ENCODE results near the gene PIP5K1C. TPM values are rescaled to one million over a fixed set of nuclear protein-coding genes. Genes with fewer than 3 reads are reported as not detected.

PIP5K1C gene, protein sequence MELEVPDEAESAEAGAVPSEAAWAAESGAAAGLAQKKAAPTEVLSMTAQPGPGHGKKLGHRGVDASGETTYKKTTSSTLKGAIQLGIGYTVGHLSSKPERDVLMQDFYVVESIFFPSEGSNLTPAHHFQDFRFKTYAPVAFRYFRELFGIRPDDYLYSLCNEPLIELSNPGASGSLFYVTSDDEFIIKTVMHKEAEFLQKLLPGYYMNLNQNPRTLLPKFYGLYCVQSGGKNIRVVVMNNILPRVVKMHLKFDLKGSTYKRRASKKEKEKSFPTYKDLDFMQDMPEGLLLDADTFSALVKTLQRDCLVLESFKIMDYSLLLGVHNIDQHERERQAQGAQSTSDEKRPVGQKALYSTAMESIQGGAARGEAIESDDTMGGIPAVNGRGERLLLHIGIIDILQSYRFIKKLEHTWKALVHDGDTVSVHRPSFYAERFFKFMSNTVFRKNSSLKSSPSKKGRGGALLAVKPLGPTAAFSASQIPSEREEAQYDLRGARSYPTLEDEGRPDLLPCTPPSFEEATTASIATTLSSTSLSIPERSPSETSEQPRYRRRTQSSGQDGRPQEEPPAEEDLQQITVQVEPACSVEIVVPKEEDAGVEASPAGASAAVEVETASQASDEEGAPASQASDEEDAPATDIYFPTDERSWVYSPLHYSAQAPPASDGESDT
- 21.0 and 24.4 TPM in 2 replicates for total RNA-seq

DNA sequence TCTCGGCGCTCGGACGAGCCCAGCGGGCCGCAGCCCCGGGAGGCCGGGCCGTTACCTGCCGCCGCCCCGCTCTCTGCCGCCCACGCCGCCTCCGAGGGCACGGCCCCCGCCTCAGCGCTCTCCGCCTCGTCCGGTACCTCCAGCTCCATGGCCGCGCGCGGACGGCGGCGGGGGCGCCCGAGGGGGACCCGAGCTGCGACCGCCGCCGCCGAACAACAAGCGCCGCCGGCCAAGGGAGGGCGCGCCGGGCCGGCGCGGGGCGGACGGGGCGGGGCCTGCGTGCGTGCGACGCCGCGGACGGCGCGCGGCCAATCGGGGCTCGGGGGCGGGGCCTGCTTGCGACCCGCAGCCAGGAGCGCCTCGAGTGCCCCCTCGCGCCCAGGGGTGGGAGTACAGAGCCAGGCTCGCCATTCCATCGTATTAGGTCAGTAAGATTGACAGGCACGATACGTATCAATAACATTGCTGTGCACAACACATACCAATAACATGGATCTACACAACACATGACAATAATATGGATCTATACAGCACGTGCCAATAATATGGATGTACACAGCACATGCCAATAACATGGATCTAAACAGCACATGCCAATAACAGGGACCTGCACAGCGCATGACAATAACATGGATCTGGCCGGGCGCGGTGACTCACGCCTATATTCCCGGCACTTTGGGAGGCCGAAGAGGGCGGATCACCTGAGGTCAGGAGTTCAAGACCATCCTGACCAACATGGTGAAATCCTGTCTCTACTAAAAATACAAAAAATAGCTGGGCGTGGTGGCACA is at the start of gene PIP5K1C:
TSS of gene PIP5K1C (minus strand) at position 227 of the 791 bp plus-strand sequence. CDS start at position 149, 78 bp downstream.

DNA sequence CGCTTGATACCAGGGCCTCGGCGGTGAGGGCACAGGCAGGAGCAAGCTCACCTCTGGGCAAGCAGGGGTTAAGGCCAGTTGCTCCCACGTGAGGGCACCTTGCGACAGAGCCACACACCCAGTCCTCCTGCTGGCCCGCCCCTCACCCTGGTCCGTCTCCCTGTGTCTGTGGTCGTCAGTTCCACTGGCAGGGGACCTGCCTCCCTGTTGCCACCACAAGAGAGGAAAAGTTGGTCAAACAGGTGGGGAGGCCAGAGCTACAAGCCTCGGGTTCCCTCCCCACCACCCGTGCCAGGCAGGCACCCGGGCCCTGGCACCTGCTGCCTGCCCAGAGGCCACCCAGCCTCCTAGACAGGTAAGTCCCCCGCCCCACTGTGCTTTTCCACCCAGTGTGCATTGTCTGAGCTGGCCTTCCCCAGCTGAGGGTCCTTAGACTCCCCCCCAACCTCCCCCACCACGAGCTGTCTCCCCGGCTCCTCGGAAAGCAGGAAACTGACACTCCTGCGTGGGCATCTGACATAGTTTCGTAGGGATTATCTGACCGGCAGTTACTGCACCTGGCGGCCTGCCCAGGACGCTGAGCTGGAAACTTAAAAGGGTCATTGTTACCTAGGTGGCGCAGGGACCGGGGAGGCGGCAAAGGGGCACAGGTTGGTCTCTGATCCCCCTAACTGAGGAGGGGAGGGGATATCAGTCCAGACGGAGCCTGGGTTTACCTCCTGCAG is 8.1 kb upstream of the PIP5K1C start, which contains the start of gene TJP3:
TSS of gene TJP3 (plus strand) at position 178 of the 725 bp plus-strand sequence. CDS start 20,049 bp downstream, outside the sequence.

DNA sequence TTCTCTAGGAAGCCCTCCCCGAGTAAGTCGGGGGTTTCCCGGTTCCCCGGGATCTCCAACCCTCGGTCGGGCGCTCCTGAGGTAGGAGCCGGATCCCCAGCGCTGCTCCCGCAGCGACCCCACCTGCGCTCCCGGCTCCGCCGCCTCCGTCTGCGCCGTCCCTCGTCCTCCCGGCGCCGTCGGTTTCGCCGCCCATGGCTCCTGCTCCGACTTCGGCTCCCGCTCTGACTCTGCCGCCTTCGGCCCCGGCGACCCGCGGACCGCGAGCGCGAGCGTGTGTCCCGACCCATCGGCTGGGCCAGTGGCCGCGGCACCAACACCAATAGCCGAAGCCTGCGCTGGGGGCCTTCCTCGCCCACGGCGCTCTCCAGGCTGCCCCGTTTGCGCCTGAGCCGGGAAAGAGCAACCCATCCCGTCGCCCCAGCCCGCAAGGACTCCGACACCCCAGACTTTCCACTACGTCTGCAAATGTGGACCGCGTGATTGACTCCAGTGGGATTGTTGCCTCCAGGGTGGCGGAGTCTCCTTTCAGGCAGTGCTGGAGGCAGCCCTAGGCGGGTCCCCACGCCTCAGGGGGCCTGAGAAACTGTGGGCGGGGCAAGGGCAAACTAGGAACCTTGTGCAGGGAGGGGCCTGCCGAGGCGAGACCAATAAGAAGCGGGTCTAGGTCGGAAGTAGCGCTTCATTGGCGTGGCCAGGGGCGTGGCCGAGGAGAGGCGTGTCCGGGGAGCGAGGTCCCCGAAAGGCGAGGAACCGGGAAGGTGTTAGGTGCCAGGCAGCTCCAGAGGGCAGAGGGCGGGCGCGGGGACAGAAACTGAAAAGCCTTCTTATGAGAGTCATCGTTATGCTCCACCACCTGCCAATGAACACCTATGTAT is 73.6 kb downstream of the PIP5K1C start, which contains the start of gene CACTIN:
TSS of gene CACTIN (minus strand) at position 318 of the 878 bp plus-strand sequence. CDS start at position 290, 28 bp downstream.

DNA sequence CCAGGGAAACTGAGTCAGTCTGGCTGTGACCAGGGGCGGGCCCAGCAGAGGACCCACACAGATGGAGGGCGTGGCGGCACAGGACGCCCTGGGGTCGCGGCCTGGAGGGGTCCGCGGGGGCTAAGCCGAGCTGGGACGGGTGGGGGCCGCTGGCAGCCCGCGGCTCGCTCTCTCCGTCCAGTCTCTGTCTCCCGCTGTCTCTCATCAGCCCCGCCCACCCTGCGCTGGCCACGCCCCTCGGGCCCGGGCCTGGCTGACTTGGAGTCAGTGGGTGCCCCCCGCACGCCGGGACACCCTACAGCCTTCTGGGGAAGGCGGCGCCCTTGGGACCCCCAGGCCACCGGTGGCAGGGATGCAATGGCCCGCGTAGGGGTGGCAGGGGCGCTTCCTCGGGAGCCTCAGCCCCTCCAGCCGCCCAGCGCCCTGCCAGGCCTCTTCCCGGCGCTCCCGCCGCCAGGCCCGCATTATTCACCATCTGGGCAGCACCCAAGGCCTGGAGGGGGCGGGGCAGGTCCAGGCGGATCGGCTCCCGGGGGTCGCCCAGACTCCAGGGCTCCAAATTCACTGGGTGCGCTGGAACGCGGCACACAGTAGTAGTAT is 93.5 kb downstream of the PIP5K1C start, which contains the start of gene TBXA2R:
TSS of gene TBXA2R (minus strand) at position 186 of the 600 bp plus-strand sequence. CDS start 6,241 bp downstream, outside the sequence.

DNA sequence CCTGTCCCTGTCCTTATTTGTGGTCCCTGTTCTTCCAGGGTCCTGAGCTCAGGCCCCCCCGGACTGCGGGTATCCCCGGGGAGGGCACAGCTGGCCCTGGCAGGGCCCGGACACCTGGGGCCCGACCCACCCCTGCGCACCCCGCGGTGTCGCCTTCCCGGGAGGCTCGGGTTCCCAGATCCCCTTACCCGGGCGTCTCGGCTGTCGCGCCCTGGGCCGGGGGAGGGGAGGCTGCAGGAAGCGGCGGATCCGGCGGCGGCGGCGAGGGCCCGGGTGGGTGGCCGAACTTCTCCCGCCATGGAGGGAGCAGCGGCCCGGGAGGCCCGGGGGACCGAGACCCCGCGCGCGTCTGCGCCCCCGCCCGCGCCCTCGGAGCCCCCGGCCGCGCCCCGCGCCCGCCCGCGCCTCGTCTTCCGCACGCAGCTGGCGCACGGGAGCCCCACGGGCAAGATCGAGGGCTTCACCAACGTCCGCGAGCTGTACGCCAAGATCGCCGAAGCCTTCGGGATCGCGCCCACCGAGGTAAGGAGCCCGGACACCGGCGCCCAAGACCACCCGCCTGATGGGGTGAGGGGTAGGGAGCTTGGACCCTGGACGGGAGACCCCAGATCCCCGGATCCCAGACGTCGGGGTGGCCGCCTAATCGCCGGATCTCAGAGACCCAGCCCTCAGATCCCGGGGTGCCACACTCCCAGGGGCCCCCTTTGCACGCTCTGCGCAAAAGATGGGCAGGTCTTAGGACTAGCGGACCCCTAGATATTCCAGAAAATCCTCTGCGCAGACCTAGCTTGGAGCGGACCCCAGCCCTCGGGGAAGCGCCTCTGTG is 114.8 kb downstream of the PIP5K1C start, which contains the start of gene GIPC3:
TSS of gene GIPC3 (plus strand) at position 178 of the 826 bp plus-strand sequence. CDS start at position 298, 120 bp downstream.

Other genes with a start within 250 kb of the PIP5K1C start
- not detected in 2 replicates for gene SMIM24, start 219.9 kb downstream of the PIP5K1C start, total RNA-seq
- not detected in 2 replicates for gene SMIM44, start 217.0 kb downstream of the PIP5K1C start, total RNA-seq
- 5.3 and 6.1 TPM in 2 replicates for gene DOHH, start 199.8 kb downstream of the PIP5K1C start, total RNA-seq
- 26.3 and 28.4 TPM in 2 replicates for gene FZR1, start 194.2 kb downstream of the PIP5K1C start, total RNA-seq
- not detected in 2 replicates for gene TEKTIP1, start 161.3 kb downstream of the PIP5K1C start, total RNA-seq
- 54.0 and 56.0 TPM in 2 replicates for gene MFSD12, start 142.9 kb downstream of the PIP5K1C start, total RNA-seq
- 58.1 and 67.1 TPM in 2 replicates for gene HMG20B, start 127.5 kb downstream of the PIP5K1C start, total RNA-seq
- gene GIPC3, start 115.0 kb downstream of the PIP5K1C start, total RNA-seq: not detected in 2 replicates
- 4.7 and 5.0 TPM in 2 replicates for gene TBXA2R, start 93.6 kb downstream of the PIP5K1C start, total RNA-seq
- 14.7 and 17.4 TPM in 2 replicates for gene CACTIN, start 73.7 kb downstream of the PIP5K1C start, total RNA-seq
- gene TJP3, start 7.9 kb upstream of the PIP5K1C start, total RNA-seq: not detected in 2 replicates
- gene APBA3, start 61.2 kb upstream of the PIP5K1C start, total RNA-seq: 11.1 and 11.8 TPM in 2 replicates
- gene MRPL54, start 62.2 kb upstream of the PIP5K1C start, total RNA-seq: 38.4 and 39.2 TPM in 2 replicates
- not detected in 2 replicates for gene RAX2, start 71.8 kb upstream of the PIP5K1C start, total RNA-seq
- gene MATK, start 85.9 kb upstream of the PIP5K1C start, total RNA-seq: 0.39 and 0.65 TPM in 2 replicates
- gene ZFR2, start 168.6 kb upstream of the PIP5K1C start, total RNA-seq: not detected in 2 replicates
- gene ATCAY, start 180.2 kb upstream of the PIP5K1C start, total RNA-seq: under 0.01 and 0.32 TPM in 2 replicates
- gene NMRK2, start 232.6 kb upstream of the PIP5K1C start, total RNA-seq: not detected in 2 replicates